MCF 10A (cell line): Measurements from ENCODE around the gene SPATA13. TPM values are rescaled to one million over a fixed set of nuclear protein-coding genes. Genes with fewer than 3 reads are reported as not detected.
A peak's percentile ranks its signal among the peaks of the same experiment; 100 is the strongest.

Experiments
- BruUV-seq: library from RNA; stranded (reverse); fragments of 400-500 nt; replicated peaks from 2 replicates; lab custom pipeline; 2021; lab: Mats Ljungman, UMichigan
- CTCF ChIA-PET: fragments of 300-600 bp; sonication (Branson Sonifier 250); formaldehyde crosslinking; extraction: SDS; loops from one replicate; lab custom pipeline; 2021; ENCODE audit warnings: antibody characterized with exemption, inconsistent platforms; lab: Yijun Ruan, JAX
- POLR2A ChIA-PET: fragments of 300-600, 350-650 bp; sonication (Branson Sonifier 250); formaldehyde crosslinking; extraction: SDS; loops from one replicate; lab custom pipeline; 2020; ENCODE audit warnings: antibody characterized with exemption, inconsistent platforms; lab: Yijun Ruan, JAX
- DNase-seq: peaks from one replicate; pipeline ENCODE4 v3.0.0-alpha.2; 2018; ENCODE audit not compliant: unreplicated experiment
- H3K27ac Mint-ChIP-seq: one replicate; pipeline ENCODE4 v1.8.0; 2022; ENCODE audit warnings: mild to moderate bottlenecking, low read depth, mixed read lengths; ENCODE audit not compliant: unreplicated experiment
- H3K27me3 Mint-ChIP-seq: one replicate; pipeline ENCODE4 v1.8.0; 2022; ENCODE audit warnings: mixed read lengths; ENCODE audit not compliant: insufficient read depth, unreplicated experiment
- H3K36me3 Mint-ChIP-seq: one replicate; pipeline ENCODE4 v1.8.0; 2022; ENCODE audit warnings: mild to moderate bottlenecking, moderate library complexity, mixed read lengths; ENCODE audit not compliant: insufficient read depth, unreplicated experiment
- H3K4me1 Mint-ChIP-seq: one replicate; pipeline ENCODE4 v1.8.0; 2022; ENCODE audit warnings: mixed read lengths; ENCODE audit not compliant: insufficient read depth, unreplicated experiment
- H3K4me3 Mint-ChIP-seq: one replicate; pipeline ENCODE4 v1.8.0; 2022; ENCODE audit warnings: mild to moderate bottlenecking, moderate library complexity, mixed read lengths; ENCODE audit not compliant: unreplicated experiment
- H3K9me3 Mint-ChIP-seq: one replicate; pipeline ENCODE4 v1.8.0; 2022; ENCODE audit warnings: mixed read lengths; ENCODE audit not compliant: unreplicated experiment
- CTCF ChIP-seq: fragments of 200-600 bp; IDR thresholded peaks from one replicate; pipeline ENCODE4 v1.8.0; 2022; ENCODE audit warnings: antibody characterized with exemption, mild to moderate bottlenecking; ENCODE audit not compliant: unreplicated experiment
- intact Hi-C: fragments of 100-400 bp; cut with micrococcal nuclease; formaldehyde crosslinking; loops from 2 replicates; pipeline ENCODE4 v1.14.1; 2022
- total RNA-seq: library from RNA; stranded (reverse); gene quantifications from 2 replicates; pipeline ENCODE4 v1.2.3, GENCODE V29; 2022

The SPATA13 gene
- total RNA-seq, 1 experiment from 2014 or later, result 2.2 TPM

GRCh38 chr13:24269821-24270220 lies 109.3 kb downstream of the SPATA13 start:
- no peak overlapping the region for H3K4me3 Mint-ChIP-seq
- no peaks in the 10 kb centered on the region for H3K9me3 Mint-ChIP-seq
- CTCF ChIA-PET, result interaction anchor here (0.6 to 1.3 kb wide), 5 partner anchors 19 to 963 kb away, joined by 3 to 4 read pairs (median 3); no protein-coding TSS in a partner anchor
- POLR2A ChIA-PET, result interaction anchor here (0.6 to 1.5 kb wide), 4 partner anchors 8 to 544 kb away, joined by 3 to 4 read pairs (median 3); partner anchors contain the start of gene PARP4
- BruUV-seq, result no TSS peak
- no peak overlapping the region for H3K27ac Mint-ChIP-seq
- no peak for DNase-seq
- no peaks in the 10 kb centered on the region for H3K27me3 Mint-ChIP-seq
- no peaks in the 10 kb centered on the region for H3K36me3 Mint-ChIP-seq
- no peak for TF ChIP-seq CTCF
- H3K4me1 Mint-ChIP-seq, result peaks cover 19% of the 10 kb centered on the region
- intact Hi-C loops, result no loop called here

GRCh38 chr13:24270639-24271141 lies 110.2 kb downstream of the SPATA13 start:
- no peaks in the 10 kb centered on the region for H3K27me3 Mint-ChIP-seq
- ChIA-PET CTCF (interaction anchor here (0.7 to 1.4 kb wide), 6 partner anchors 14 to 218 kb away, joined by 3 to 4 read pairs (median 3); no protein-coding TSS in a partner anchor), POLR2A (interaction anchor here (0.6 to 1.5 kb wide), 3 partner anchors 9 to 242 kb away, joined by 3 to 4 read pairs (median 3); partner anchors contain the start of gene PARP4)
- BruUV-seq, result no TSS peak
- peaks cover 19% of the 10 kb centered on the region for H3K4me1 Mint-ChIP-seq
- peak overlapping the region; percentile 57 for H3K27ac Mint-ChIP-seq
- H3K4me3 Mint-ChIP-seq, result peak overlapping the region; percentile 71
- DNase-seq, result peak; percentile 47
- no peak for TF ChIP-seq CTCF
- H3K9me3 Mint-ChIP-seq, result no peaks in the 10 kb centered on the region
- no peaks in the 10 kb centered on the region for H3K36me3 Mint-ChIP-seq
- intact Hi-C loops, result no loop called here

GRCh38 chr13:24271231-24271600 lies 110.7 kb downstream of the SPATA13 start:
- H3K27ac Mint-ChIP-seq, result peak overlapping the region; percentile 57
- intact Hi-C loops, result no loop called here
- POLR2A ChIA-PET, result interaction anchor here (1.1 to 1.5 kb wide), 2 partner anchors 9 to 14 kb away, joined by 3 to 4 read pairs; no protein-coding TSS in a partner anchor

More at GRCh38 chr13:24271231-24271600, 110.7 kb downstream of the SPATA13 start:
- CTCF ChIA-PET, result interaction anchor here (0.7 to 1.4 kb wide), 2 partner anchors 14 to 88 kb away, joined by 3 to 4 read pairs; no protein-coding TSS in a partner anchor
- no peak for DNase-seq
- no peak for TF ChIP-seq CTCF
- Mint-ChIP-seq H3K36me3 (no peaks in the 10 kb centered on the region), H3K4me1 (peaks cover 19% of the 10 kb centered on the region), H3K4me3 (peak overlapping the region; percentile 71), H3K27me3 (no peaks in the 10 kb centered on the region), H3K9me3 (no peaks in the 10 kb centered on the region)
- BruUV-seq, result no TSS peak
